GM12878 (cell line): ENCODE measurements around the gene DIS3L2.

Experiments
- CTCF ChIP-seq, 3 experiments: IDR thresholded peaks in 2 of 3; conservative IDR thresholded peaks in 1 of 3; 2 replicates each; pipeline ENCODE4 v1.5.1; 2011; ENCODE audit warnings: low read depth in 3 of 3, low read length in 3 of 3, mild to moderate bottlenecking in 3 of 3, control low read depth in 2 of 3, moderate library complexity in 2 of 3, inconsistent platforms in 1 of 3, mixed read lengths in 1 of 3; ENCODE audit not compliant: control insufficient read depth in 2 of 3, insufficient read depth in 1 of 3; ENCODE audit errors: extremely low read depth in 1 of 3
- NFYB ChIP-seq: IDR thresholded peaks from 2 replicates; pipeline ENCODE4 v1.6.1; 2011; ENCODE audit warnings: low read depth, mild to moderate bottlenecking, low read length, improper control_type of control experiment, moderate library complexity; ENCODE audit not compliant: insufficient read depth
- POLR2A ChIP-seq: IDR thresholded peaks from 2 replicates; pipeline ENCODE4 v1.6.1; 2011; ENCODE audit warnings: low read depth, mild to moderate bottlenecking, low read length

- TF ChIP-seq POLR2A = no peak
- no peak for TF ChIP-seq NFYB
- TF ChIP-seq CTCF (IDR thresholded peaks at IDR 0.05 in 2 of 3, conservative IDR thresholded peaks at IDR 0.05 in 1 of 3; ENCODE audit: control insufficient read depth in 2 of 3, extremely low read depth in 1 of 3, insufficient read depth in 1 of 3, low read depth in 3 of 3, low read length in 3 of 3) = no peak
Measured at GRCh38 chr2:231924889-231925275, 36.6 kb upstream of the DIS3L2 start.
